ENCODE measurements around the gene INSL3. TPM values are rescaled to one million over a fixed set of nuclear protein-coding genes. Genes with fewer than 3 reads are reported as not detected.

The INSL3 gene
- total RNA-seq, 1 experiment from 2014 or later: 4.0 TPM

DNA sequence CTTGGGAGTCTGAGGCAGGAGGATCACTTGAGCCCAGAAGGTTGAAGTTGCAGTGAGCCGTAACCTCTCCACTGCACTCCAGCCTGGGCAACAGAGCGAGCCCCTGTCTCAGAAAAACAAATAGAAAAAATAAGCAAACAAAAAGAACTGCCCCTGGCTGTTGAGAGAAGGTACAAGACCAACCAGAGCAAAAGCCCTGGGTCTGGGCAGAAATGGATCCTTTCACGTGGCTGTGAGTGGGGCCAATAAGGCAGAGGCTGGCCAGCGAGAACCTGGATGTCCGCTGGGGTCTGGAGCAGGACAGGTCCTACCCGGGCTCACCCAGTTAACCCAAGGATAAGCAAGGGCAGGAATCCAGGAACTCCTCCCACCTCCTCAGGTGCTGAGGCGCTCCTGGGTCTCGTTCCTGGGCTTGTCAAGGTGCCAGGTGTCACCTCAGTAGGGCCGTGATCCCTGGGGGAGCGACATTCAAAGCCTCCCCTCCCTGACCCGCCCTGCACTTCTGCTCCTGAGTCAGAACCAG lies 45.7 kb upstream of the INSL3 start:
- H3K4me3 ChIP-seq: no peak overlapping the region
- ChIA-PET POLR2A (ENCODE audit: unreplicated experiment) (interaction anchor here (0.7 kb wide), 1 partner anchor 373 kb away, joined by 3 read pairs; no protein-coding TSS in a partner anchor), CTCF (no interaction called here)
- H3K9me2 ChIP-seq (ENCODE audit: insufficient read depth): no peaks in the 10 kb centered on the region
- intact Hi-C loops (cut with micrococcal nuclease; ENCODE audit: unreplicated experiment): no loop called here
- no peak for TF ChIP-seq EZH2 (IDR thresholded peaks at IDR 0.05; ENCODE audit: low read depth)
- TF ChIP-seq, protein P1, sequence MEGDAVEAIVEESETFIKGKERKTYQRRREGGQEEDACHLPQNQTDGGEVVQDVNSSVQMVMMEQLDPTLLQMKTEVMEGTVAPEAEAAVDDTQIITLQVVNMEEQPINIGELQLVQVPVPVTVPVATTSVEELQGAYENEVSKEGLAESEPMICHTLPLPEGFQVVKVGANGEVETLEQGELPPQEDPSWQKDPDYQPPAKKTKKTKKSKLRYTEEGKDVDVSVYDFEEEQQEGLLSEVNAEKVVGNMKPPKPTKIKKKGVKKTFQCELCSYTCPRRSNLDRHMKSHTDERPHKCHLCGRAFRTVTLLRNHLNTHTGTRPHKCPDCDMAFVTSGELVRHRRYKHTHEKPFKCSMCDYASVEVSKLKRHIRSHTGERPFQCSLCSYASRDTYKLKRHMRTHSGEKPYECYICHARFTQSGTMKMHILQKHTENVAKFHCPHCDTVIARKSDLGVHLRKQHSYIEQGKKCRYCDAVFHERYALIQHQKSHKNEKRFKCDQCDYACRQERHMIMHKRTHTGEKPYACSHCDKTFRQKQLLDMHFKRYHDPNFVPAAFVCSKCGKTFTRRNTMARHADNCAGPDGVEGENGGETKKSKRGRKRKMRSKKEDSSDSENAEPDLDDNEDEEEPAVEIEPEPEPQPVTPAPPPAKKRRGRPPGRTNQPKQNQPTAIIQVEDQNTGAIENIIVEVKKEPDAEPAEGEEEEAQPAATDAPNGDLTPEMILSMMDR (conservative IDR thresholded peaks at IDR 0.05): no peak
- peaks cover 4% of the 10 kb centered on the region; the same call in 1 of the 2 replicates for H3K27me3 ChIP-seq (ENCODE audit: insufficient read depth, low read depth)
- no peaks in the 10 kb centered on the region for H3K9me3 ChIP-seq (ENCODE audit: insufficient read depth, low read depth)
- peaks cover 32% of the 10 kb centered on the region for H3K4me1 ChIP-seq (replicated peaks; ENCODE audit: insufficient read depth)
- DNase-seq: peak in 1 of 2 experiments; percentile 47
- no peak overlapping the region for H2AFZ ChIP-seq
- H3K4me2 ChIP-seq: no peak overlapping the region
- H3K36me3 ChIP-seq (ENCODE audit: low read depth): peaks cover 24% of the 10 kb centered on the region
- no TSS peak for BruUV-seq (replicated peaks)
- H3K27ac ChIP-seq: no peak overlapping the region
- H4K20me1 ChIP-seq (ENCODE audit: insufficient read depth): peaks cover 37% of the 10 kb centered on the region
- H3K79me2 ChIP-seq (ENCODE audit: low read depth): peaks cover 18% of the 10 kb centered on the region
- peaks cover 57% of the 10 kb centered on the region for H3F3A ChIP-seq (ENCODE audit: insufficient read depth, low read depth)

DNA sequence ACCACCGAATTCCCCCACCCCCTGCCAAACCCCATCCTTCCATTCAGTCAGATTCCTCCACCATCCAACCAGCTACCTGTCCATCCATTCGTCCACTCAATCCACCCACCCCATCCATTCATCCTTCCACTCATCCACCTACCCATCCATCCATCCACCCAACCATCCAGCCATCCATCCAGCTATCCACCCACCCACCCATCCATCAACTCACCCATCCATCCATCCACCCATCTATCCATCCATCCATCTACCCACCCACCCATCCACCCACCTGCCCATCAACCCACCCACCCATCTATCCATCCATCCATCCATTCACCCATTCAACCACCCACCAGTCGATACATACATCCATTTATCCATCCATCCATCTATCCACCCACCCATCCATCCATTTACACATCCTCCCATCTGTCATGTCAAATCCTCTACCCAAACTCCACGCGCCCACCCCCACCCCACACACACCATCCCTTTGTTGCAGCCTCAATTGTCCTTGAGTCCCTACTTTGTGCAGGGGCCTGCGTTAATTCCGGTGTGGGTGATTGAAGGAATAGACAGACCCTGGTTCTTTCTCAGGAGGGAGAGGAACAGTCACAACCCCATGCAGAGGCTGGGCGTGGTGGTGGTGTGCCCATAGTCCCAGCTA lies 45.1 kb upstream of the INSL3 start:
- peaks cover 43% of the 10 kb centered on the region for H4K20me1 ChIP-seq (ENCODE audit: insufficient read depth)
- peaks cover 38% of the 10 kb centered on the region for H3K4me1 ChIP-seq (replicated peaks; ENCODE audit: insufficient read depth)
- no peak for DNase-seq
- peaks cover 29% of the 10 kb centered on the region for H3K36me3 ChIP-seq (ENCODE audit: low read depth)
- no peaks in the 10 kb centered on the region for H3K9me2 ChIP-seq (ENCODE audit: insufficient read depth)
- peaks cover 3% of the 10 kb centered on the region; the same call in 1 of the 2 replicates for H3K27me3 ChIP-seq (ENCODE audit: insufficient read depth, low read depth)
- peaks cover 63% of the 10 kb centered on the region for H3F3A ChIP-seq (ENCODE audit: insufficient read depth, low read depth)
- H3K4me3 ChIP-seq: no peak overlapping the region
- ChIA-PET POLR2A (ENCODE audit: unreplicated experiment) (interaction anchor here (0.7 to 1.4 kb wide), 2 partner anchors 66 to 374 kb away, joined by 3 to 7 read pairs; partner anchors contain the start of gene CCDC124), CTCF (interaction anchor here (0.7 kb wide), 1 partner anchor 66 kb away, joined by 3 read pairs; the partner anchor contains the start of gene CCDC124)
- no TSS peak for BruUV-seq (replicated peaks)
- no peak overlapping the region for H3K4me2 ChIP-seq
- no peak overlapping the region for H3K27ac ChIP-seq
- no peaks in the 10 kb centered on the region for H3K9me3 ChIP-seq (ENCODE audit: insufficient read depth, low read depth)
- TF ChIP-seq EZH2 (IDR thresholded peaks at IDR 0.05; ENCODE audit: low read depth): no peak
- TF ChIP-seq, protein P1 (conservative IDR thresholded peaks at IDR 0.05): no peak
- intact Hi-C loops (cut with micrococcal nuclease; ENCODE audit: unreplicated experiment): no loop called here
- peaks cover 24% of the 10 kb centered on the region for H3K79me2 ChIP-seq (ENCODE audit: low read depth)
- H2AFZ ChIP-seq: no peak overlapping the region

DNA sequence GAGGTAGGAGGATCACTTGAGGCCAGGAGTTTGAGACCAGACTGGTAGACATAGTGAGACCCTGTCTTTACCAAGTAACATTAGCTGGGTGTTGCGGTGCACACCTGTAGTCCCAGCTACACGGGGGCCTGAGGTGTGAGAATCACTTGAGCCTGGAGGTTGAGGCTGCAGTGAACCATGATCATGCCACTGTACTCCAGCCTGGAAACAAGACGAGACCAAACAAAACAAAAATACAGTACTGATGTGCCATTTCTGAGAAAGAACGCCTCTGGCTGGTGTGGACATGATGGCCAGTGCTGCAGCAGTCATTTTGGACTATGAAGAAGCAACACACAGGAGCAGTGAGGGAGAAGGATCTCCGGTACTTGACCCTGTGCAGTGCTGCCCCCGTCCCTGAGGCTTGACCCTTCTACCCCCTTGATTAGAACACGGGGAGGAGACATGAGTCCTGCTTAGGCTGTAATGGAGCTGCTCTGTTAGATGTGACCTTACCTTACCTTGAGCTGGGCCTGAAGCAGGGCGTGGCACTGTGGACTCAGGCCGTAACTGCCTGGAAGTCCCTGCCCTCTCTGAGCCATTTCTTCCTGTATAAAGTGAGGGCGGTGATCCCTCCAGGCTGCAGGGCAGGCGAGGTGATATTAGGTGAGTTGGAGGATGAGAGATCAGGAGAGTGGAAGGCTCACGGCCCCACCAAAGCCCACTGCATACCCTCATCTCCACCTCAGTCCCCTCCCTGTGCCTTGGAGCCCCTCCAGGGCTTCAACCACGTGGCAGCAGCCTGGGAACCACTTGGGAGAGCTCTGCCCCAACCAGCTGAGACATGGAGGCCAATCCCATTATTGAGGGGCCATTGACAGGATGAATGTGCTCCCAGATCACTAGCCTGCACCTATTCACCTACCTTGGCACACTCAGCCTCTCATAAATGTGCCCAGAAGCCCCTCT lies 44.3 kb upstream of the INSL3 start:
- BruUV-seq (replicated peaks): no TSS peak
- Histone ChIP-seq H3F3A (ENCODE audit: insufficient read depth, low read depth) (peaks cover 65% of the 10 kb centered on the region), H3K36me3 (ENCODE audit: low read depth) (peaks cover 37% of the 10 kb centered on the region), H3K4me2 (no peak overlapping the region), H3K9me3 (ENCODE audit: insufficient read depth, low read depth) (no peaks in the 10 kb centered on the region), H3K27ac (peak overlapping the region; percentile 32), H2AFZ (no peak overlapping the region), H3K9me2 (ENCODE audit: insufficient read depth) (no peaks in the 10 kb centered on the region), H3K4me1 (replicated peaks; ENCODE audit: insufficient read depth) (peaks cover 38% of the 10 kb centered on the region), H3K79me2 (ENCODE audit: low read depth) (peaks cover 32% of the 10 kb centered on the region), H3K27me3 (ENCODE audit: insufficient read depth, low read depth) (no peaks in the 10 kb centered on the region), H3K4me3 (no peak overlapping the region), H4K20me1 (ENCODE audit: insufficient read depth) (peaks cover 51% of the 10 kb centered on the region)
- intact Hi-C loops (cut with micrococcal nuclease; ENCODE audit: unreplicated experiment): no loop called here
- peak; percentile 58 to 75 for DNase-seq
- POLR2A ChIA-PET (ENCODE audit: unreplicated experiment): interaction anchor here (1.4 kb wide), 1 partner anchor 67 kb away, joined by 7 read pairs; the partner anchor contains the start of gene CCDC124
- TF ChIP-seq EZH2 (IDR thresholded peaks at IDR 0.05; ENCODE audit: low read depth): no peak
- TF ChIP-seq, protein P1 (conservative IDR thresholded peaks at IDR 0.05): peak; percentile 25; the same call in 1 of the 2 replicates
- CTCF ChIA-PET: interaction anchor here (0.7 kb wide), 2 partner anchors 67 kb away, joined by 3 read pairs; partner anchors contain the start of gene CCDC124

Data from PC-9 (cell line).